ENCODE data around the gene PKN1. TPM values are rescaled to one million over a fixed set of nuclear protein-coding genes. Genes with fewer than 3 reads are reported as not detected.

Gene PKN1
- total RNA-seq, 2 donors from 2014 or later: 29.3 to 49.6 TPM

- no peak for DNase-seq
- ATAC-seq: no peak
- intact Hi-C loops (cut with DNase I, micrococcal nuclease): no loop called here
Measured at GRCh38 chr19:14405380-14405757, 27.7 kb upstream of the PKN1 start.

GRCh38 chr19:14405758-14406644 is 27.1 kb upstream of the PKN1 start:
- peak; percentile 82 to 87 for DNase-seq
- ATAC-seq: peak; percentile 56
- intact Hi-C loops (cut with DNase I, micrococcal nuclease): no loop called here

GRCh38 chr19:14406645-14407401 is 26.3 kb upstream of the PKN1 start:
- DNase-seq: no peak
- ATAC-seq: no peak
- intact Hi-C loops (cut with DNase I, micrococcal nuclease): no loop called here

GRCh38 chr19:14407605-14408484 is 25.3 kb upstream of the PKN1 start:
- intact Hi-C loops (cut with DNase I, micrococcal nuclease): no loop called here
- peak; percentile 82 to 93 for DNase-seq
- peak; percentile 87 for ATAC-seq

- DNase-seq (no peak), ATAC-seq (no peak)
- intact Hi-C loops (cut with DNase I, micrococcal nuclease): no loop called here
Measured at GRCh38 chr19:14408491-14409145, 24.5 kb upstream of the PKN1 start.

GRCh38 chr19:14409146-14410023 is 23.7 kb upstream of the PKN1 start:
- DNase-seq (no peak), ATAC-seq (no peak)
- intact Hi-C loops (cut with DNase I, micrococcal nuclease): no loop called here

GRCh38 chr19:14410091-14411051 is 22.7 kb upstream of the PKN1 start:
- DNase-seq (no peak), ATAC-seq (no peak)

GRCh38 chr19:14411161-14411937 is 21.8 kb upstream of the PKN1 start:
- DNase-seq: no peak
- intact Hi-C loops (cut with DNase I, micrococcal nuclease): no loop called here
- ATAC-seq: no peak

More at GRCh38 chr19:14410091-14411051, 22.7 kb upstream of the PKN1 start:
- intact Hi-C loops (cut with DNase I, micrococcal nuclease): no loop called here

GRCh38 chr19:14411938-14412245 is 21.2 kb upstream of the PKN1 start:
- DNase-seq (no peak), ATAC-seq (no peak)
- intact Hi-C loops (cut with DNase I, micrococcal nuclease): no loop called here

GRCh38 chr19:14412324-14412995 is 20.6 kb upstream of the PKN1 start:
- intact Hi-C loops (cut with DNase I, micrococcal nuclease): no loop called here
- DNase-seq (no peak), ATAC-seq (no peak)

GRCh38 chr19:14412996-14413692 is 20.0 kb upstream of the PKN1 start:
- DNase-seq: no peak
- intact Hi-C loops (cut with DNase I, micrococcal nuclease): no loop called here
- no peak for ATAC-seq

GRCh38 chr19:14413693-14414181 is 19.4 kb upstream of the PKN1 start:
- ATAC-seq (no peak), DNase-seq (no peak)
- intact Hi-C loops (cut with DNase I, micrococcal nuclease): no loop called here

- intact Hi-C loops (cut with DNase I, micrococcal nuclease): no loop called here
- DNase-seq (no peak), ATAC-seq (no peak)
Measured at GRCh38 chr19:14414926-14415690, 18.0 kb upstream of the PKN1 start.

- DNase-seq (peak; percentile 72 to 73), ATAC-seq (peak; percentile 29)
- intact Hi-C loops (cut with DNase I, micrococcal nuclease): no loop called here
Measured at GRCh38 chr19:14416817-14417231, 16.3 kb upstream of the PKN1 start.

Data from left colon (tissue), 2 donors.